Activated CD8-positive, alpha-beta memory T cell treated with anti-CD3 and anti-CD28 coated beads, Interleukin-2, amount 50 U/mL, for 48 hours (primary cell): Measurements from ENCODE around the gene ADAMTSL3.
"Not testable (repeated sequence)": the region's sequence is repeated elsewhere in the genome, so short reads cannot be mapped to it uniquely, and the experiment has no call there.

Experiments used
- DNase-seq: peaks from one replicate; pipeline ENCODE4 v3.0.0-alpha.2; 2020

ADAMTSL3 gene

GRCh38 chr15:83753872-83754493 lies 100.1 kb downstream of the ADAMTSL3 start:
- no peak for DNase-seq

GRCh38 chr15:83757291-83757690 lies 103.4 kb downstream of the ADAMTSL3 start:
- DNase-seq, result not testable (repeated sequence)

DNA sequence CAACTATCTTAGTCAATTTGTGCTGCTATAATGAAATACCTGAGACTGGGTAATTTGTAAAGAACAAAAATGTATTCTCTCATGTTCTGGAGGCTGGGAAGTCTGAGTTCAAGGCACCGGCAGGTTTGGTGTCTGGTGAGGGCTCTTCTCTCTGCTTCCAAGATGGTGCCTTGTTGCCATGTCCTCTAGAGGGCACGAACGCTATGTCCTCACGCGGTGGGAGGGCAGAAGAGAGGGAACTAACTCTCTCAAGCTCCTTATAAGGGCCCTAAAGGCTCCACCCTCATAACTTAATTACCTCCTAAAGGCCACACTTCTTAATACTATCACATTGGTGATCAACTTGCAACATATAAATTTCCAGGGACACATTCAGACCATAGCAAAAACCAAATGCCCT lies 108.4 kb downstream of the ADAMTSL3 start:
- no peak for DNase-seq

- DNase-seq, result no peak
Measured at GRCh38 chr15:83764201-83764838, 110.4 kb downstream of the ADAMTSL3 start.

DNA sequence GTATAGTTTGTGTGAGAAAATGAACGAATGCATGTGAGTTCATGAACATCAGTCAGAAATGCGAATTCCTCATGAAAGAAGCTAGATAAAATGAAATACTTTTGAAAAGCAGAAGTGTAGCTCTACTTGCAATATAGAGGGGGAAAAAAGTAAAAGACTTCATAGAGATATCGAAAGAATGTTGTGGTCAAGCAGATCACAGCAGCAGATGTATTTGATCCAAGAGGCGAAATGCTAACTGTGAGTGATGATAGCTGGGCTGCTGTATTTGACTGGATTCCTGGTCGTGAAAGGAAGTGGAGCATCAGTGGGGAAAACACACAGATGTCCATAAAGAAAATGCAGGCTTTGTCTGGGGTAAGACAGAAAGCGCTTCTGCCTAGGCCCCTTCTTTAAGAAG lies 112.4 kb downstream of the ADAMTSL3 start:
- no peak for DNase-seq

DNA sequence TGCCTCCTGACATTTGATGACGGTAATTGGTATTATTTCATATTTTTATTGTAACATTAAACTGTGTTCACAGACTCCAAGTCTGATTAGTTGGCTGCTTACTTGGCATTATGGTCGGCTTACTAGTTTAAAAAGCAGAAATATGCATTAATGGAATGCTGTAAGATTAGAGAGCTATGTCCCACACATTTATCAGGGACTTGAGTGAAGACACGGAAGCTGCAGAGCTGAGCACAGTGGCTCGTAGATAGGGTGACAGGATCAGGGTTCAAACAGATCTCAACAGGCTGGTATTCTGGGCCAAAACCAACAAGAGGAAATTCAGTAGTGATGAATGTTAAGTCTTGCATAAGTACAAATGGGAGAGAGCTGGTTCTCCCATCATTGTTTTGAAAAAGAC lies 113.8 kb downstream of the ADAMTSL3 start:
- no peak for DNase-seq

- no peak for DNase-seq
Measured at GRCh38 chr15:83769411-83769999, 115.6 kb downstream of the ADAMTSL3 start.

- DNase-seq, result no peak
Measured at GRCh38 chr15:83775738-83776137, 121.8 kb downstream of the ADAMTSL3 start.

GRCh38 chr15:83776986-83777385 lies 123.1 kb downstream of the ADAMTSL3 start:
- DNase-seq, result no peak

GRCh38 chr15:83783227-83783626 lies 129.3 kb downstream of the ADAMTSL3 start:
- DNase-seq, result no peak

DNA sequence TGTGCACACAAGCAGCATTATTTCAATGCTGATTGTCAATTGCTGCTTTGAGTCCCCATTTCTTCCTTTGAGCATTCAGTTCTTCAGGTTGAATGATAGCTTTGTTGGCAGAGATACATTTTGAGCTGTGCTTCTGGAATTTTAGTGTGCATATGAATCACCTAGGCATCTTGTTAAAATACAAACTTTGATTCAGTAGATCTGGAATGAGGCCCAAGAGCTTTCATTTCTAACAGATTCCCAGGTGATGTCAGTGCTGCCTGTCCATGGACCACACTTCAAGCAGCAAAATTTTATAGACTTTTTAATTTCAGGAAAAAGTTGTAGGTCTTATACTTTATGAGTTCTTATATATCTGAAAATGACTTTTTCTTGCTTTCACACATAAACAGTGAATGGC lies 131.1 kb downstream of the ADAMTSL3 start:
- DNase-seq, result no peak

DNA sequence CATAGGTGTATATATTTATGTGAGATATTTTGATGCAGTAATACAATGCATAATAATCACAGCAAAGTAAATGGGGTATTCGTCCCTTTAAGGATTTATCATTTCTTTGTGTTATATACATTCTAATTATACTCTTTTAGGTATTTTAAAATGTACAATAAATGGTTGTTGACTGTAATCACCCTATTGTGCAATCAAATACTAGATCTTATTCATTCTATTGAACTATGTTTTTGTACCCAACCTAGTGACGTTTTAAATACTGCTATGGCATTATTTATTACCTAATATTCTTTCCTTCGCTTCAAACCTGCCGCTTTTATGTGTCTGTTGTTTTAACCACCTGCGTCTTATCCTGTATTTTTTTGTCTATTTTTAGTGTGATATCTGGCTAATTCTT lies 132.4 kb downstream of the ADAMTSL3 start:
- no peak for DNase-seq

GRCh38 chr15:83793069-83793468 lies 139.1 kb downstream of the ADAMTSL3 start:
- DNase-seq, result no peak

- DNase-seq, result no peak
Measured at GRCh38 chr15:83794209-83794608, 140.3 kb downstream of the ADAMTSL3 start.

DNA sequence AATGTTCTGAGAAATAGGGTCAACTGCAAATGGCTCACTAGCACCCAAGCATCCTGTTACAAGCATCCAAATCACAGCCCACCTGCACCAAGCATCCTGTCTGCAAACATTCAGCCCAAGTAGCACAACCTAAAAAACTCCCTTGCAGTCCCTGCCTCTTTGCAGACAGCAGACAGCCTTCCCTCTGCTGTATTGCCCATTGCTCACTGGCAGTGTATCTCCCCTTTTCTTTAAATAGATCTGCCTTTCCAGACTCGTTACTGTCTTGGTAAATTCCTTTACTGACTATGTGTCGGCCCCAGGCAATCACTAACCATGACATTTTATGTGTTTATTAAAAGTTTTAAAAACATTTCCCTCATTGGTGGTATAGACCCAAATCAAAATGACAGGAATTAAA lies 155.4 kb downstream of the ADAMTSL3 start:
- no peak for DNase-seq

GRCh38 chr15:83810110-83810509 lies 156.2 kb downstream of the ADAMTSL3 start:
- no peak for DNase-seq

- DNase-seq, result no peak
Measured at GRCh38 chr15:83813682-83814081, 159.8 kb downstream of the ADAMTSL3 start.

GRCh38 chr15:83815506-83815905 lies 161.6 kb downstream of the ADAMTSL3 start:
- no peak for DNase-seq

- DNase-seq, result no peak
Measured at GRCh38 chr15:83816124-83816883, 162.4 kb downstream of the ADAMTSL3 start.

DNA sequence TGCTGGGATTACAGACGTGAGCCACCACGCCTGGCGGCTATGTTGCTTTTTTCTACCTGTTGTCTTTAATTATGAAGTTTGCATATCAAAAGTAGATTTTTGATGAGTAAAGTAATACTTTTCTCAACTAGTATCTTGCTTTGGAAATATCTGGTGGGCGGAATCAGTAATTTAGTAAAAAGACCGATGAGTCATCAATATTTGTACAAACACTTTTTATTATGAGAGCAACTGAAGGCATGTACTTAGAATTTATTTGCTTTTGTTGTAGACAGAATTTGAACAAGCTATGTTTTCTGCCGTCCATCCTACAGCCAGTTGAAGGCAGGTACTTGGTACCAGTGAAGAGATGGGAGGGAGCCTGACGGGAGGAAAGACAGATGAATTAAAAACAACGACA lies 164.7 kb downstream of the ADAMTSL3 start:
- DNase-seq, result no peak

DNA sequence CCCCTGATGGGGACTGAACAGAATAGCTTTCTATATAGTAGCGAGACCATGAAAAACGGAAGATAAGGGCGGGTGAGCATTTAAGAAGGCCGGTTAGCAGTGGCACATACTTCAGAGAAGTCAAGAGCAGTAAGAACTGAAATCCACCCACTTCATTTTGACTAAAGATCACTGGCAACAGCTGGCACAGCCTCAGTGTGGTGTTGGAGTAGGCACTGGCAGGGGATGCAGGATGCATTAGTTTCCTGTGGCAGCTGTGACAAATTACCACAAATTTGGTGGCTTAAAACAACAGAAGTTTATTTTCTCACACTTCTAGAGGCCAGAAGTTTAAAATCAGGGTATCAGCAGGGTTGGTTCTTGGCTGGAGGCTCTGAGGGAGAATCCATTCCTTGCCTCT lies 176.5 kb downstream of the ADAMTSL3 start:
- no peak for DNase-seq

- DNase-seq, result no peak
Measured at GRCh38 chr15:83833569-83833968, 179.6 kb downstream of the ADAMTSL3 start.

GRCh38 chr15:83835479-83835878 lies 181.6 kb downstream of the ADAMTSL3 start:
- no peak for DNase-seq
